Measurements from ENCODE around the gene OLFM4. TPM values are rescaled to one million over a fixed set of nuclear protein-coding genes. Genes with fewer than 3 reads are reported as not detected.

OLFM4 gene
- total and polyA plus RNA-seq, 10 of the 15 experiments (the other 5 are each of a cell fraction or from before 2014, with no cell fraction given) = 0.03 to 0.27 (median 0.11) TPM; not detected in 6

DNA sequence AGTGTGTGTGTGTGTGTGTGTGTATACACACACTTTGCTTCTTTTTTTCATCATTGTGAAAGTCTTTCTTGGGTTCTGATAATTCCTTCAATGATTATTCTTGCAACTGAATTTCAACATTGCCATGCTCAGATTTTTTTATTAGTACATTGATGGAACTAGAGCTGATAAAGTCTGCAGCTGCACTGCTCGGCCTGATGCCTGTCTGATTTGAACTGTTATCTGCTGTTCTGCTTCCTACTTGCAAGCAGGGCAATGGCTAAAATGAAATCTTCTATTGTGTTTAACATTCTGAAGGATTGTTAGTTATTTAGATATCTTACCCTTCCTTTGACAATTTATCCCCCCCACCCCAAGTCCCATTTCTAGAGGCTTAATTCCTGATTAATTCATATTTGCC, 61.3 kb downstream of the OLFM4 start (continued):
- TF ChIP-seq, protein P1, sequence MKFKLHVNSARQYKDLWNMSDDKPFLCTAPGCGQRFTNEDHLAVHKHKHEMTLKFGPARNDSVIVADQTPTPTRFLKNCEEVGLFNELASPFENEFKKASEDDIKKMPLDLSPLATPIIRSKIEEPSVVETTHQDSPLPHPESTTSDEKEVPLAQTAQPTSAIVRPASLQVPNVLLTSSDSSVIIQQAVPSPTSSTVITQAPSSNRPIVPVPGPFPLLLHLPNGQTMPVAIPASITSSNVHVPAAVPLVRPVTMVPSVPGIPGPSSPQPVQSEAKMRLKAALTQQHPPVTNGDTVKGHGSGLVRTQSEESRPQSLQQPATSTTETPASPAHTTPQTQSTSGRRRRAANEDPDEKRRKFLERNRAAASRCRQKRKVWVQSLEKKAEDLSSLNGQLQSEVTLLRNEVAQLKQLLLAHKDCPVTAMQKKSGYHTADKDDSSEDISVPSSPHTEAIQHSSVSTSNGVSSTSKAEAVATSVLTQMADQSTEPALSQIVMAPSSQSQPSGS (IDR thresholded peaks at IDR 0.05; ENCODE audit: low read length) = no peak

DNA sequence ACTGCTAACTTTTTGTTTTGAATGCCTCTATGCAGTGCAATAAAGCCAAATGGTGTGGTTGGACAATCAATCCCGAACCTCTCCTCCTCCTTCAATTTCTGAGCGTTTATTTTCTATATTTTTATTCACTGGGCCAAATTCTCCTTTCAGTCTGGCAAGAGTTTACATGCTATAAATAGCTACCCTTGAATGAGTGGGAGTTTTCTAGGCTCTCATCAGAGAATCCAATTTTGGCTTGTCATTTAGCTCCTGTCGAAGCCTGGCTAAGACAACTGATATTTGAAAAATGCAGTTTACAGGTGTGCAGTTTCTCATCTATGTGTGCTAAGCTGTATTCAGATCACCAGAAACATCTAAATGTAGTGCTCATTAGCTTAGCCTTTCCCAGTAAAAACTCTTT, 61.8 kb downstream of the OLFM4 start:
- Histone ChIP-seq H3K36me3 (ENCODE audit: control insufficient read depth in 2 of 2, insufficient read depth in 2 of 2, low read length in 1 of 2) (no peaks in the 10 kb centered on the region), H3K27ac (ENCODE audit: control insufficient read depth, insufficient read depth) (no peak overlapping the region), H3K9me3 (replicated peaks; ENCODE audit: control insufficient read depth, insufficient read depth, low read length) (no peaks in the 10 kb centered on the region), H3K9ac (ENCODE audit: control insufficient read depth, insufficient read depth, low read length) (no peak overlapping the region), H3K79me2 (ENCODE audit: control insufficient read depth, insufficient read depth, low read length) (no peaks in the 10 kb centered on the region), H2AFZ (ENCODE audit: control insufficient read depth, low read depth, low read length) (no peak overlapping the region), H3K4me3 (no peak overlapping the region), H3K4me1 (ENCODE audit: control insufficient read depth, insufficient read depth, low read length) (no peaks in the 10 kb centered on the region), H3K4me2 (ENCODE audit: control insufficient read depth, insufficient read depth) (no peak overlapping the region), H4K20me1 (ENCODE audit: control insufficient read depth, insufficient read depth) (no peaks in the 10 kb centered on the region), H3K27me3 (replicated peaks in 1 of 2; ENCODE audit: control insufficient read depth in 2 of 2, insufficient read depth in 2 of 2, low read length in 1 of 2) (no peaks in the 10 kb centered on the region)
- RAD21 ChIA-PET (ENCODE audit: unreplicated experiment) = no interaction called here
- DNase-seq (ENCODE audit: low read depth, low spot score) (no peak), FAIRE-seq (no peak), ATAC-seq (no peak)
- POLR2A ChIA-PET = no interaction called here
- no TSS peak for BruUV-seq (replicated peaks)
- CTCF ChIA-PET = interaction anchor here (1.4 to 1.9 kb wide), 2 partner anchors 61 to 122 kb away, joined by 3 to 4 read pairs; no protein-coding TSS in a partner anchor
- intact Hi-C loops (cut with micrococcal nuclease; ENCODE audit: unreplicated experiment) (no loop called here), in situ Hi-C loops (cut with MboI) (no loop called here)
- SMC1A ChIA-PET (ENCODE audit: uncharacterized antibody, unreplicated experiment) = no interaction called here
- WGBS (ENCODE audit: insufficient coverage, insufficient replicate concordance, low lambda C conversion rate, missing lambda C conversion rate) = 0% methylated on average over 3 of the region's 3 CpGs
- TF ChIP-seq, protein P2, sequence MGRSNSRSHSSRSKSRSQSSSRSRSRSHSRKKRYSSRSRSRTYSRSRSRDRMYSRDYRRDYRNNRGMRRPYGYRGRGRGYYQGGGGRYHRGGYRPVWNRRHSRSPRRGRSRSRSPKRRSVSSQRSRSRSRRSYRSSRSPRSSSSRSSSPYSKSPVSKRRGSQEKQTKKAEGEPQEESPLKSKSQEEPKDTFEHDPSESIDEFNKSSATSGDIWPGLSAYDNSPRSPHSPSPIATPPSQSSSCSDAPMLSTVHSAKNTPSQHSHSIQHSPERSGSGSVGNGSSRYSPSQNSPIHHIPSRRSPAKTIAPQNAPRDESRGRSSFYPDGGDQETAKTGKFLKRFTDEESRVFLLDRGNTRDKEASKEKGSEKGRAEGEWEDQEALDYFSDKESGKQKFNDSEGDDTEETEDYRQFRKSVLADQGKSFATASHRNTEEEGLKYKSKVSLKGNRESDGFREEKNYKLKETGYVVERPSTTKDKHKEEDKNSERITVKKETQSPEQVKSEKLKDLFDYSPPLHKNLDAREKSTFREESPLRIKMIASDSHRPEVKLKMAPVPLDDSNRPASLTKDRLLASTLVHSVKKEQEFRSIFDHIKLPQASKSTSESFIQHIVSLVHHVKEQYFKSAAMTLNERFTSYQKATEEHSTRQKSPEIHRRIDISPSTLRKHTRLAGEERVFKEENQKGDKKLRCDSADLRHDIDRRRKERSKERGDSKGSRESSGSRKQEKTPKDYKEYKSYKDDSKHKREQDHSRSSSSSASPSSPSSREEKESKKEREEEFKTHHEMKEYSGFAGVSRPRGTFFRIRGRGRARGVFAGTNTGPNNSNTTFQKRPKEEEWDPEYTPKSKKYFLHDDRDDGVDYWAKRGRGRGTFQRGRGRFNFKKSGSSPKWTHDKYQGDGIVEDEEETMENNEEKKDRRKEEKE (IDR thresholded peaks at IDR 0.05) = no peak
- no peak for TF ChIP-seq POLR2A (IDR thresholded peaks at IDR 0.05; ENCODE audit: low read depth, low read length)
- TF ChIP-seq, protein P3, sequence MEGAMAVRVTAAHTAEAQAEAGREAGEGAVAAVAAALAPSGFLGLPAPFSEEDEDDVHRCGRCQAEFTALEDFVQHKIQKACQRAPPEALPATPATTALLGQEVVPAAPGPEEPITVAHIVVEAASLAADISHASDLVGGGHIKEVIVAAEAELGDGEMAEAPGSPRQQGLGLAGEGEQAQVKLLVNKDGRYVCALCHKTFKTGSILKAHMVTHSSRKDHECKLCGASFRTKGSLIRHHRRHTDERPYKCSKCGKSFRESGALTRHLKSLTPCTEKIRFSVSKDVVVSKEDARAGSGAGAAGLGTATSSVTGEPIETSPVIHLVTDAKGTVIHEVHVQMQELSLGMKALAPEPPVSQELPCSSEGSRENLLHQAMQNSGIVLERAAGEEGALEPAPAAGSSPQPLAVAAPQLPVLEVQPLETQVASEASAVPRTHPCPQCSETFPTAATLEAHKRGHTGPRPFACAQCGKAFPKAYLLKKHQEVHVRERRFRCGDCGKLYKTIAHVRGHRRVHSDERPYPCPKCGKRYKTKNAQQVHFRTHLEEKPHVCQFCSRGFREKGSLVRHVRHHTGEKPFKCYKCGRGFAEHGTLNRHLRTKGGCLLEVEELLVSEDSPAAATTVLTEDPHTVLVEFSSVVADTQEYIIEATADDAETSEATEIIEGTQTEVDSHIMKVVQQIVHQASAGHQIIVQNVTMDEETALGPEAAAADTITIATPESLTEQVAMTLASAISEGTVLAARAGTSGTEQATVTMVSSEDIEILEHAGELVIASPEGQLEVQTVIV (IDR thresholded peaks at IDR 0.05; ENCODE audit: borderline replicate concordance, partially characterized antibody) = no peak
- no peak for TF ChIP-seq ESRRA (IDR thresholded peaks at IDR 0.05; ENCODE audit: low read length)
- no peak for TF ChIP-seq TCF12 (IDR thresholded peaks at IDR 0.05; ENCODE audit: low read depth, low read length)
- TF ChIP-seq POLR2AphosphoS5 (IDR thresholded peaks at IDR 0.05; ENCODE audit: low read length) = no peak

Data from GM12878 (cell line).